Activated naive CD4-positive, alpha-beta T cell treated with anti-CD3 and anti-CD28 coated beads for 36 hours (primary cell): Measurements from ENCODE around the gene DOC2B. TPM values are rescaled to one million over a fixed set of nuclear protein-coding genes. Genes with fewer than 3 reads are reported as not detected.

ENCODE experiments used
- CTCF ChIA-PET: fragments of 350-600 bp; sonication (Branson Sonifier 250); formaldehyde crosslinking; loops from one replicate; lab custom pipeline; 2021; ENCODE audit warnings: antibody characterized with exemption; lab: Charles Lee
- DNase-seq: peaks from one replicate; pipeline ENCODE4 v3.0.0-alpha.2; 2020
- H3K27ac Mint-ChIP-seq: one replicate; pipeline ENCODE4 v1.8.0; 2021; ENCODE audit warnings: mild to moderate bottlenecking, mixed read lengths
- H3K27me3 Mint-ChIP-seq: one replicate; pipeline ENCODE4 v1.8.0; 2021; ENCODE audit warnings: low read depth, mixed read lengths
- H3K36me3 Mint-ChIP-seq: one replicate; pipeline ENCODE4 v1.8.0; 2021; ENCODE audit warnings: low read depth, mixed read lengths
- H3K4me1 Mint-ChIP-seq: one replicate; pipeline ENCODE4 v1.8.0; 2021; ENCODE audit warnings: low read depth, mixed read lengths
- H3K4me3 Mint-ChIP-seq: one replicate; pipeline ENCODE4 v1.8.0; 2021; ENCODE audit warnings: mild to moderate bottlenecking, moderate library complexity, mixed read lengths
- H3K9me3 Mint-ChIP-seq: one replicate; pipeline ENCODE4 v1.8.0; 2021; ENCODE audit warnings: mixed read lengths
- intact Hi-C: fragments of 100-400 bp; cut with micrococcal nuclease; formaldehyde crosslinking; loops from one replicate; pipeline ENCODE4 v1.15.1; 2023
- total RNA-seq, 2 experiments: library from RNA; stranded (reverse); gene quantifications; one replicate each; pipeline ENCODE4 v1.2.3, GENCODE V29; 2021

DOC2B gene
- total RNA-seq, 2 experiments from 2014 or later, result 0.14 TPM; not detected in 1

DNA sequence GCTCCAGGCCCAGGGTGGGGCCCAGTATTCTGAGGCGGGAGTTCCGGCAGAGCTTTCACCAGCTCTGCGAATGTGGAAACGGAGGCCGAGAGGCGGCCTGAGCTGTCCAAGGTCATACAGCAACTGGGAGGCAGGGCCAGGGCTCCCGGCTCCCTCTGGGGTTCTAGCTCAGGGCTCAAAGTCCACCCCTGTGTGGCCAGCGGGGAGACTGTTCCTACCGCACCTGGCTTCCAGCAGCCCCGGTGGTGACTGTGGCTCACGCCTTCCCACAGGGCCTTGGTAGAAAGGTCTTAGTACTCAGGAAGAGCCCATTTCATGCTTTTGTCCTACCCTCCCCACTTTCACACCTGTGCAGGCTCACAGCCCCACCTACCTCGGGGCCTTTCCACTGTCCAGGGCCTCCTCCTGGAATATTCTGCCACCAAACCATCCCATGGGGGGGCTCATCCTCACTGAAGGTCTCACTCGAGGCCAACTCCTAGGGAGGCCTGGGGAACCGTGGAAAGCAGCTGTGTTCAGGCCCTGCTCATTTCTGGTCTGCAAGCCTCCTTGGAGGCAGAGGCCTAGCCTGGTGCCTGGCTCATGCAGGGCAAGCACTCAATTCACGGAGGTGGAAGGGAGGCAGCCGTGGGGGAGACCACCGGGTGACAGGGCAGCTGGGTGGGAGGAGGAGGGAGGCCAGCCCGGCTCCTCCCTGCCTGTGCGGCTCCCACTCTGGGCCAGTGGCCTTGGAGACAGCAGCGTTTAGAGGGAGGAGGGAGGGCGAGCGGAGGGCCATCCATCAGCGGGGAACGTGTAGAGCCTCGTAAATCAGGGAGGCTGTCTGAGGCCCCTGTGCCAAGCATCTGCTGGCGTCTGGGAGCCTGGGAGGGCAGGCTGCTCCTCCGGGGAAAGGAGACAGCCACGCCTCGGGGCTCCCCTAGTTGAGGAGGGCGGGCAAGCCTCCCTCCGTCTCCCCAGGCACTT, 12.7 kb upstream of the DOC2B start:
- CTCF ChIA-PET, result interaction anchor here (0.6 kb wide), 1 partner anchor 506 kb away, joined by 3 read pairs; no protein-coding TSS in a partner anchor
- Mint-ChIP-seq H3K4me1 (peaks cover 4% of the 10 kb centered on the region), H3K27ac (no peak overlapping the region), H3K36me3 (no peaks in the 10 kb centered on the region), H3K9me3 (no peaks in the 10 kb centered on the region), H3K27me3 (peaks cover 6% of the 10 kb centered on the region), H3K4me3 (no peak overlapping the region)
- intact Hi-C loops, result no loop called here
- DNase-seq, result no peak

DNA sequence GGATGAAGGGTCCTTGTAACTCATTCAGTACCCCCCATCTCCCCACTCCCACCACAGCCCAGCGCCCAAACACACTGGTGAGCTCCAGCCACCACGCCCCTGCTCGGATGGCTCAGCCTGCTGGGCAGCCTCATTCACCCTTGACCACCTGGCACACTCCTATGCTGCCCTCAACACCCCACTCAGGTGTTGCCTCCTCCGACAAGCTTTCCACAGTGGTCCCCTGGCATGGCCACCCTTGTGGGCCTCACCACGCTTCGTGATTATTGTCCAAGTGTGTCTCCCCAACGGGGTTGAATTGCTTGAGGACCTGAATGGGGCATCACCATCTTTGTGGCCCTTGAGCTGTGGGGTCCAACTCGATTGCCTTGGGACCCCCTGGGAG, 12.0 kb upstream of the DOC2B start:
- H3K9me3 Mint-ChIP-seq, result no peaks in the 10 kb centered on the region
- H3K27me3 Mint-ChIP-seq, result peaks cover 6% of the 10 kb centered on the region

GRCh38 chr17:192666-193425, 11.4 kb upstream of the DOC2B start:
- no peaks in the 10 kb centered on the region for H3K36me3 Mint-ChIP-seq
- H3K9me3 Mint-ChIP-seq, result no peaks in the 10 kb centered on the region
- H3K4me3 Mint-ChIP-seq, result no peak overlapping the region
- peaks cover 4% of the 10 kb centered on the region for H3K27me3 Mint-ChIP-seq
- intact Hi-C loops, result no loop called here
- H3K27ac Mint-ChIP-seq, result no peak overlapping the region
- H3K4me1 Mint-ChIP-seq, result peaks cover 4% of the 10 kb centered on the region
- CTCF ChIA-PET, result interaction anchor here (0.7 kb wide), 1 partner anchor 43 kb away, joined by 3 read pairs; no protein-coding TSS in a partner anchor
- DNase-seq, result no peak

More for the DNA sequence above, 12.0 kb upstream of the DOC2B start:
- CTCF ChIA-PET, result interaction anchor here (0.6 to 0.7 kb wide), 2 partner anchors 43 to 507 kb away, joined by 3 read pairs; no protein-coding TSS in a partner anchor
- DNase-seq, result no peak
- peaks cover 4% of the 10 kb centered on the region for H3K4me1 Mint-ChIP-seq
- no peak overlapping the region for H3K4me3 Mint-ChIP-seq
- intact Hi-C loops, result no loop called here
- H3K27ac Mint-ChIP-seq, result no peak overlapping the region
- no peaks in the 10 kb centered on the region for H3K36me3 Mint-ChIP-seq

DNA sequence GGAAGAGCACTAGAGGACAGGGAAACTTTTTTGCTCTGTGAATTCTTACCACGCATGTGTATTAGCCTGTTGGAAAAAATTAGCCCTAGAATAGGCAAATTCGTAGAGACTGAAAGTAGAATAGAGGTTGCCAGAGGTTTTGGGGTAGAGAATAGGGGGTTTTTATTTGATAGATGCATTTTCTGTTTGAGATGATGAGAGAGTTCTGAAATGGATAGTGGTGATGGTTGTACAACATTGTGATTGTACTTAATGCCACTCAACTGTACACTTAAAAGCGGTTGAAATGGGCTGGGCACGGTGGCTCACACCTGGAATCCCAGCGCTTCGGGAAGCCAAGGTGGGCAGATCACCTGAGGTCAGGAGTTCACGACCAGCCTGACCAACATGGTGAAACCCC, 8.0 kb upstream of the DOC2B start:
- CTCF ChIA-PET, result no interaction called here
- Mint-ChIP-seq H3K36me3 (no peaks in the 10 kb centered on the region), H3K27ac (no peak overlapping the region), H3K27me3 (no peaks in the 10 kb centered on the region), H3K4me1 (peaks cover 4% of the 10 kb centered on the region), H3K9me3 (no peaks in the 10 kb centered on the region), H3K4me3 (no peak overlapping the region)
- intact Hi-C loops, result no loop called here
- DNase-seq, result no peak

DNA sequence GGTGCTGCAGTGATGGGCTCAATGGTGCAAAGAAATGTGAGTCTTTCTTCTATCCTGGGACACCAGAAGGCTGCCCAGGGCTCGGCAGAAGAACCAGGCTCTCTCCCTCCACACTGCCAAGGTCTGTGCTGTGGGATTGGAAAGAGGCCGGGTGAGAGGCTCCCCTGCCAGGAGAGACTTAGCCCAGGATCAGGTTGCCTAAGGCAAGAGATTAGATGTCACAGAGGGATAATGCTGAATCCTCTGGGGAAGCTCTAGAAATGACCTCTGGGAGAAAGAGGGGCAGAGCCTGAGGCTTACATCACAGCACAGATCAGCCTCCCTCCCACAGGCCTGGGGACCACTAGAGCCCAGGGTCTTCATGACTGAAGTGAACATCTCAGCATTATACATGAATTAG, 5.7 kb upstream of the DOC2B start:
- Mint-ChIP-seq H3K4me1 (peaks cover 4% of the 10 kb centered on the region), H3K27me3 (peaks cover 16% of the 10 kb centered on the region), H3K9me3 (no peaks in the 10 kb centered on the region), H3K4me3 (no peak overlapping the region), H3K36me3 (no peaks in the 10 kb centered on the region), H3K27ac (no peak overlapping the region)
- DNase-seq, result no peak
- intact Hi-C loops, result no loop called here
- CTCF ChIA-PET, result no interaction called here

GRCh38 chr17:185445-186138, 4.1 kb upstream of the DOC2B start:
- H3K36me3 Mint-ChIP-seq, result no peaks in the 10 kb centered on the region
- intact Hi-C loops, result no loop called here
- peak; percentile 55 for DNase-seq
- CTCF ChIA-PET, result no interaction called here
- H3K9me3 Mint-ChIP-seq, result no peaks in the 10 kb centered on the region
- H3K27me3 Mint-ChIP-seq, result peaks cover 20% of the 10 kb centered on the region
- H3K27ac Mint-ChIP-seq, result no peak overlapping the region
- H3K4me1 Mint-ChIP-seq, result peaks cover 6% of the 10 kb centered on the region
- H3K4me3 Mint-ChIP-seq, result peak overlapping the region; percentile 33

- Mint-ChIP-seq H3K4me1 (peaks cover 2% of the 10 kb centered on the region), H3K4me3 (no peak overlapping the region), H3K27ac (no peak overlapping the region), H3K9me3 (no peaks in the 10 kb centered on the region), H3K27me3 (peaks cover 28% of the 10 kb centered on the region), H3K36me3 (no peaks in the 10 kb centered on the region)
- no peak for DNase-seq
- CTCF ChIA-PET, result interaction anchor here (0.6 kb wide), 1 partner anchor 16 kb away, joined by 3 read pairs; no protein-coding TSS in a partner anchor
- intact Hi-C loops, result no loop called here
Observed at GRCh38 chr17:183021-183420, 1.6 kb upstream of the DOC2B start.

- intact Hi-C loops, result no loop called here
Observed at GRCh38 chr17:182050-182751, 751 bp upstream of the DOC2B start.

GRCh38 chr17:180381-181244, 837 bp downstream of the DOC2B start:
- intact Hi-C loops, result no loop called here
- CTCF ChIA-PET, result no interaction called here
- Mint-ChIP-seq H3K27ac (no peak overlapping the region), H3K4me1 (peaks cover 2% of the 10 kb centered on the region), H3K4me3 (no peak overlapping the region), H3K36me3 (no peaks in the 10 kb centered on the region), H3K9me3 (no peaks in the 10 kb centered on the region), H3K27me3 (peaks cover 29% of the 10 kb centered on the region)
- no peak for DNase-seq

More at GRCh38 chr17:182050-182751, 751 bp upstream of the DOC2B start:
- Mint-ChIP-seq H3K4me3 (peak overlapping the region; percentile 52), H3K4me1 (peaks cover 2% of the 10 kb centered on the region), H3K9me3 (no peaks in the 10 kb centered on the region), H3K27ac (no peak overlapping the region), H3K27me3 (peaks cover 29% of the 10 kb centered on the region), H3K36me3 (no peaks in the 10 kb centered on the region)
- DNase-seq, result no peak
- CTCF ChIA-PET, result no interaction called here

- CTCF ChIA-PET, result interaction anchor here (0.5 to 0.6 kb wide), 2 partner anchors 386 to 521 kb away, joined by 5 read pairs; no protein-coding TSS in a partner anchor
- no peak for DNase-seq
- no peaks in the 10 kb centered on the region for H3K36me3 Mint-ChIP-seq
- no peak overlapping the region for H3K27ac Mint-ChIP-seq
- intact Hi-C loops, result no loop called here
- no peaks in the 10 kb centered on the region for H3K9me3 Mint-ChIP-seq
- H3K4me3 Mint-ChIP-seq, result no peak overlapping the region
- peaks cover 2% of the 10 kb centered on the region for H3K4me1 Mint-ChIP-seq
- peaks cover 29% of the 10 kb centered on the region for H3K27me3 Mint-ChIP-seq
Observed at GRCh38 chr17:179781-180380, 1.6 kb downstream of the DOC2B start.

DNA sequence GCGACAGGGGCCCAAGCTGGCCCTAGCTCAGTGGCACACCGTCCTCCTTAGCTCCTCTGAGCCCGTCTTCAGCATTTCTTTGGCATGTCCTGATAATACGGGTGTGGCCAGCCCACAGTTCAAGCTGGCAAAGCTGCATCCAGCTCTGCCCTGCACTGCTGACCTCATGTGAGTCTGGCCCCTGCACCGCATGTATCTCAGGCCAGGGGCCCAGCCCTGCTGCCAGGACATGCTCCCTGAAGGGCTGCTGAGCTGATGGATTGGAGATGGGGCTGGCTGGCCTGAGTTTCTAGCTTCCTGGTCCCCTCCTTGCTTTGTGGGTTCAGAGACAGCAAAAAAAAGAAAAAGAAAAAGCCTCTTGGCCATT, 2.4 kb downstream of the DOC2B start:
- Mint-ChIP-seq H3K27me3 (peaks cover 29% of the 10 kb centered on the region), H3K27ac (no peak overlapping the region), H3K36me3 (no peaks in the 10 kb centered on the region), H3K9me3 (no peaks in the 10 kb centered on the region), H3K4me1 (peaks cover 2% of the 10 kb centered on the region), H3K4me3 (no peak overlapping the region)
- CTCF ChIA-PET, result no interaction called here
- DNase-seq, result no peak
- intact Hi-C loops, result no loop called here
